ENCODE results near the gene RAB14.
"Not testable (repeated sequence)": the region's sequence is repeated elsewhere in the genome, so short reads cannot be mapped to it uniquely, and the experiment has no call there.

The RAB14 gene

GRCh38 chr9:121191235-121191634 is 10.4 kb downstream of the RAB14 start:
- no peak for DNase-seq (ENCODE audit: low spot score)

GRCh38 chr9:121189660-121190059 is 12.0 kb downstream of the RAB14 start:
- DNase-seq (ENCODE audit: low spot score): no peak

DNA sequence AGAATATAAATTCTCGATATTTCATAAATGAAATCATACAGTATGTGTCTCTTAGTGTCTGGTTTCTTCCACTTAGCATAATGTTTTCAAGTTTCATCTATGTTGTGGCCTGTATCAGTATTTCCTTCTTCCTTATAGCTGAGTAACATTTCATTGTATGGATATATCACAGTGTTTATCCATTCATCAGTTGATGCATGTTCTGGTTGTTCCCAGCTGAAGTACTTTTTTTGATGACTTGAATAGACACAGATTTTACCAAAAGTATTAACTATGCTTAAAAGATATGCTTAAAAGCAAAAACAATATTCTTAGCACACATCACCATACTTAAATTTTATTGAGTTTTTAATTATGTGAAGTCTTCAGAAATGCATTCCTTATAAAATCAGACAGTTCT is 12.7 kb downstream of the RAB14 start:
- DNase-seq (ENCODE audit: low spot score): no peak

DNA sequence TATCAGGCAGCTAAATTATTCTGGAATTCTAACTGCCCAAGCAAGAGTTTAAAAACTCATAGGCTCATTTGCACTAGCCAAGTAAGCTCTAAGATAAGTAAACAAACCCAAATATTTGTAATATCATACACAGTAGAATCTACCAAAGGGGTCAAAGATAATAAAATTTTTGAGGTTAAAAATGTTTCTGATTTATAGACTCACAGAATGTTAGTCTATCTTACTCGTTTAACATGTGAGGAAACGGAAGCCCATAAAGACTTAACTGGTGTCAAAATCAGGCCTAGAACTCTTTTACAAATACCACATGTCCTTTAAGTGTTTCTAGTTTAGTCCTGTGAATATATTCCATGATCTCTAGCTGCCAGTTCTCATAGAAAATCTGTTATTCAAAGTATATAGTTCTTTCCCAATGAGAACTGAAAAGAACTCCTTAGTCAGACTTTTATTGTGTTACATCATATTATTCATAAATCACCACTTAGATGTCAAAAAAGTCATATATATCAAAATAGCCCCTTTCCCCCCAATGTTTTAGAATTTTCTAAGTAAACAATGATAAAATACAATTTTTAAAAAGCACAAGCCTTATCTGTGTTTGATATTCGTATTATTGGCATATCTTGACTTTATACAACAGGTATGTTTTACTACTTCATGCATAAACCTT is 13.9 kb downstream of the RAB14 start:
- no peak for DNase-seq (ENCODE audit: low spot score)

DNA sequence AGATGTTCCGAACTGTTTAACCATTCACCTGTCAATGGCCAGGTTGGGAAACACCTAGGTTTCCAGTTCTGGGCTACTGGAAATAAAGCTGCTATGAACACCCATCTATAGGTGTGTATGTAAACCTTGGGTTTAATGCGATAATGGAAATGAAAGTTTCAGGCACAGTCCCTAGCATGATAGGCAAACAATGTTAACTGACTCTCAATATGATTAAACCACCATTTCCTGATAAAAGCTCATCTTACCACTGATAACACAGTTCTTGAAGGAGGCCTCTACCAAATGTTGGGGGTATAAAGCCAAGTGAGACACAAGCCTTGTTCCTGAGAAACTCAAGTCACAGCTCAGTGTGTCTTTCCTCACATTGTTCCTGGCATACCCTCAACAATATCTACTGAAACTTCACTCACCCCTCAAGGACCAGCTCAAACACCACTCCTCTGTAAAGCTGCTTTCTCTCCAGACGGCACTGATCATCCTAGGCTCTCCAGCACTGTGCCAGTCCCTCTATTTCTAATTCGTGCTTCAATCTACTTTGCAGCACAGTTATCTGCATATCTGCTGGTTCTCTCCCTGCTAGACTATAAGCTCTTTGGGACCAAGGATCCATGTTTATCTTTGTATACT is 15.8 kb downstream of the RAB14 start:
- no peak for DNase-seq (ENCODE audit: low spot score)

DNA sequence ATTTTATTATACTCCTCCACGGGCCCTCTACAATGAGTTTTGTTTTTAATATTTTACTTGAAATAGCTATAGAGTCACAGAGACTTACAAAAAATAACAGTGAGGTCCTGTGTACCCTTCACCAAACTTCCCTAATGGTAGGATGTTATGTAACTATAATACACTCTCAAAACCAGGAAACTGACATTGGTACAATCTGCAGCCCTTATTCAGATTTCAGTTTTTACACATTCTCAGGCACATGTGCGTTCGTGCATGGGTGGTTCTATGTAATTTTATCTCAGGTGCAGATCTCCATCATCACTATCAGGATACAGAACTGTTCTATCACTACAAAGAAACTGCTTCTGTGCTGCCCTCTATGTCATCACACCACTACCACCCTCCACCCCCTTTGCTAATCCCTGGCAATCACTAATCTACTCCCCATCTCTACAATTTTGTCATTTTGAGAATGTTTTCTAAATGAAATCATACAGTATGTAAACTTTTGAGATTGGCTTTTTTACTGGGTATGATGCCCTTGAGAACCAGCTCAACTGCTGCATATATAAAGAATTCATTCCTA is 16.4 kb downstream of the RAB14 start:
- no peak for DNase-seq (ENCODE audit: low spot score)

DNA sequence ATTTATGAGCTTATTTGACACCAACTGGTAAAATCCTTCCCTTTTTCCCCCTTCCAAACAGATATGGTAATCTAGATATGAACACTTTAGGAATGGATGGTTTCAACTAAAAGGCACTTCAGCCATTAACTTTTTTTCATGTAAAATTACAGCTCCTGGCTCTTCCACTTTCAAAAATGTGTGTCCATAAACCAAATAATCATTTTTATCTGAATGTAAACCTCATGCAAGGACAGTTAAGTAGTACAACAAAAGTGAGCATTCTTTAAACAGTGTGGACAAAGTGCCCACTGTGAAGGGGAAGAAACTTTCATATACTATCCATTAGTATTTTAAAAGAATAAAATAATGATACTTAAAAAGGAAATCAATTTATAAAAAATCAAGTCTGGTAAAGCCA is 17.2 kb downstream of the RAB14 start:
- no peak for DNase-seq (ENCODE audit: low spot score)

DNA sequence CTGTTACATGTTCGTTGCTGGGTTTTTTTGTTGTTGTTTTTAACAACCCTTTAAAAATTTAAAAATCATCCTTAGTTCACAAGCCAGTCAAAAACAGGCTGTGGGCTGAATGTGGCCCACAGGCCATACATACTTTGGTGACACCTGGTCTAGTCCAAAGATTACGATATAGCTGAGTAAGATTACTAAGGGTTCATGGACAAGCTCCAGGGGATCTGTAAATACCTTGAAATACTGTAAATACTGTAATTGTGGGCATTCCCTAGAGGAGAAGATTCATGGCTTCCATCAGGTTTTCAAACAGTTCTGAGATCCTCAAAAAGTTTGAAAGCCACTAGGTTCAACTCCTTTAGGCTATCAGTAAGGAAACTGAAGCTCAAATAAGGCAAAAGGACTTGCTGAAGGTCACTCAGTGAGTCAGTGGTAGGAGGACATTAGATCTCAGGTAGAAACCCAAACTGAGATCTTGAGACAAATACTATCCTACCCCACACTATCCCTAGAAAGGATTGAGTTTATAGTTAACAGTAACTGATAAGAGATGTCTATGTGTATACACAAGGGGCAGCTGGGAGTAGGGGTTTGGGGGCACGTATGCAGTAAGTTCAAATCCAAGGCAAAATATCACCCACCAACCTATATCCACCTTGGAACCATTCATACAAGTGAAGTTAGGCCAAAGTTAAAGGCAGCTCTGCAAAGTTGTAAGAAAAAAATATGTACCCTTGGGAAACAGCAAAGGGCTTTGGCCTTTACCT is 17.8 kb downstream of the RAB14 start:
- no peak for DNase-seq (ENCODE audit: low spot score)

DNA sequence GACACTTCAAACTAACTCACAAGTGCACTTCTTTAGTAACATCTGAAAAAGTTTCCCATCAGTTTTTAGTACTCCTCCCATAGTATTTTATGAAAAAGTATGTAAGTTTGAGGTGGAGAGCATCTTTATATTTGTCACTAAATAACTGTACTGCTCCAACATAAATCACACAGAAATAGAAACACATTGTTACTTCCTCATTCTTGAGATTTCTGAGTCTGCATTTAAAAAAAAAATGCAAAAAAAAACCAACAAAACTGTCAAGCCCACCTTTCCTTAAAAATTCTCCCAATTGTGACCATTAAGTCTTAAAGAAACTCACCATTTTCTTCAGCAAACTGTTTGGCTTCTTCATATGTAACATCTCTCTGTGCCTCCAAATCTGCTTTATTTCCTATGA is 18.7 kb downstream of the RAB14 start:
- DNase-seq (ENCODE audit: low spot score): no peak

DNA sequence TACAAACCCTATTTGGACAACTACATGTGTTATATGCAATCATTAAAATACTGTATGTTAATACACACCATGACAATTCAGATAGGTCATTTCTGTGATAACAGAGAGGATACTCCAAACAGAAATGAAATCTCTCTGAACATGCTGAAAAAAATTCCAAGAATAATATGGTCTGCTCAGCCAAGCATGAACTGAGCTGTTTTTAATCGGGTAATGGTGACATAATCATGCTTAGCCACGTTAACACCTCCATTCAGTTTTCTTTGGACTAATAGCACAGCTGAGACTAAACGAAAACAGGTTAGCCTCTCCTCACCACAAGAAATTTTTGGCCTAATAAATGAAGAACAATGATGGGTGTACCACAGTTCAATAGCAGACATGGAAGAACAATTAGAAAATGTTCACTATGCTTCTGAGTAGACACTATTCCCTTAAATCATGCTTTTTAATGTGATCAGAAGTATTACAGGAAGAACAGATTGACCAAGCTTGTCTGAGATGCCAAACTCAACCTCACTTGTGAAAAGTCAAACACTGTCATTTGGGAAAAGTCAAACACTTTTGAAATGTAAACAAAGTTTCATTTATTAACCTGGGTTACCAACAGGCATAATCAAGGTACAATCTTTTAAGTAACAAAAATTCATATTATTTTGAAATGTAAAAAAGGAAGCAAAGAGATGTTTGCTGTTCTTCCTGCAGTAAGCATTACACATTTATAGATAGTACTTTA is 19.4 kb downstream of the RAB14 start:
- DNase-seq (ENCODE audit: low spot score): no peak

- no peak for DNase-seq (ENCODE audit: low spot score)
Measured at GRCh38 chr9:121179930-121180681, 21.6 kb downstream of the RAB14 start.

DNA sequence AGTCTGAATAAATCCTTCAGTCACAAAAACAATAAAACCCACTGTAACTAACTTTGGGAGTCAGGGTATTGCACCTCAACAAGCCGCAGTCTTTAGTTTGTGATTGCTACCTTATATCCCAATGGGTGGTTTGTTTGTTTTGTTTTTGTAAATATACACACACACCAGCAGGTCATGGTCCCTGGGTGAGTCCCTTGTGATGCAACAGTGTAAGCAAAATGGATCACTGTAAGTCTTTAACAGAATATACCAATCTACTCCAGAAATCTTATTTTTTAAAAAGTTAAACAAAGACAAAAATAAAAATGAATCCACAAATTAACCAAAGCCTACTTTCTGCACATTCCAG is 22.3 kb downstream of the RAB14 start:
- not testable (repeated sequence) for DNase-seq (ENCODE audit: low spot score)

- no peak for DNase-seq (ENCODE audit: low spot score)
Measured at GRCh38 chr9:121178676-121179372, 22.8 kb downstream of the RAB14 start.

- no peak for DNase-seq (ENCODE audit: low spot score)
Measured at GRCh38 chr9:121173501-121173900, 28.2 kb downstream of the RAB14 start.

GRCh38 chr9:121172726-121173487 is 28.8 kb downstream of the RAB14 start:
- DNase-seq (ENCODE audit: low spot score): no peak

DNA sequence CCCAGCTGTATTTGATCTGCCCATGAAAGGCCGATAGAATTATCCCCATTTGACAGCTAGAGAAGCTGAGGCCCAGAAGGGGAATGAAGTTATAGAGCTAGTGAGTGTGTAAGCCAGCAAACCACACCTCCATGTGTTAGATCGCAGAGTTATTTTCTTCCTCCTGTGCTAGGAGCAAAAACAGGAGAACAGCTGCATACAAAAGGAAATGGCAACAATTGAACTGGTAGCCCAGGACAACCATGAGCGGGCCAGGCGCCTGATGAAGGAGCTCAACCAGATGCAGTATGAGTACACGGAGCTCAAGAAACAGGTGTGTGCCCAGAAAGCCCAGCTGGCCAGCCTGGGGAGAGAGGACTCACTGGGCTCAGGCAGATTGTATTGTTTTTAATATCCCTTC is 30.4 kb downstream of the RAB14 start:
- no peak for DNase-seq (ENCODE audit: low spot score)

GRCh38 chr9:121169094-121169601 is 32.5 kb downstream of the RAB14 start:
- DNase-seq (ENCODE audit: low spot score): no peak

- no peak for DNase-seq (ENCODE audit: low spot score)
Measured at GRCh38 chr9:121168052-121168451, 33.6 kb downstream of the RAB14 start.

DNA sequence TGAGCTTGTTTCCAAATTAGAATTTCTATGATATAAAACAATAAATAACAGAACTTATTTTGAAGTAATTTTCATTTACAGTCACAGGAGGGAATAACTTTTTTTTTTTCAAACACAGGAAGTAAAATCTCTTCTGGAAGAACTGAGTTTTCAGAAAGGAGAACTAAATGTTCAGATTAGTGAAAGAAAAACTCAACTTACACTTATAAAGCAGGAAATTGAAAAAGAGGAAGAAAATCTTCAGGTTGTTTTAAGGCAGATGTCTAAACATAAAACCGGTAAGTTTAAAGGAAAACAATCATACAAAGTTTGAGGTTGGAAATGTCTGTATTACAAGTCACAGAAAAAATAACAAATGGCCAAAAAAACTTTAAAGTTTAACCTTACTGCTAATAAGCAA is 41.6 kb downstream of the RAB14 start:
- no peak for DNase-seq (ENCODE audit: low spot score)

- no peak for DNase-seq (ENCODE audit: low spot score)
Measured at GRCh38 chr9:121157939-121158338, 43.7 kb downstream of the RAB14 start.
